ENCODE measurements around the gene TRIM13. TPM values are rescaled to one million over a fixed set of nuclear protein-coding genes. Genes with fewer than 3 reads are reported as not detected.

TRIM13 gene
- total RNA-seq, 1 experiment from 2014 or later: 13.4 TPM

Small RNAs within 50 kb of the gene (microRNA-seq; reads per million reads assigned to microRNA genes)
- gene MIR15A (ENCODE audit: borderline number of aligned reads, borderline replicate concordance) (6,550 reads per million, percentile 90 among the genes with 10 or more reads in this experiment), gene MIR16-1 (ENCODE audit: borderline number of aligned reads, borderline replicate concordance) (2,576 reads per million, percentile 83 among the genes with 10 or more reads in this experiment), gene MIR3613 (ENCODE audit: borderline number of aligned reads, borderline replicate concordance) (14.8 reads per million, percentile 25 among the genes with 10 or more reads in this experiment)

Other genes starting within 250 kb of the TRIM13 start
- 21.2 and 35.0 TPM in 2 replicates for gene KPNA3, start 204.4 kb upstream of the TRIM13 start, total RNA-seq (2021)
- 5.3 and 6.4 TPM in 2 replicates for gene SPRYD7, start 60.7 kb upstream of the TRIM13 start, total RNA-seq (2021)
- gene KCNRG, start 18.4 kb downstream of the TRIM13 start, total RNA-seq (2021): 0.41 TPM in 1 of 2 replicates, not detected in the other

Data from PC-9 (cell line).